HG03045 (cell line): Measurements from ENCODE around the gene UCP2.

Experiments
- ATAC-seq: cut with Tn5 transposase; IDR thresholded peaks from one replicate; pipeline ENCODE4 v1.9.1; 2021; ENCODE audit warnings: mild to moderate bottlenecking, moderate library complexity; ENCODE audit not compliant: unreplicated experiment

The UCP2 gene

DNA sequence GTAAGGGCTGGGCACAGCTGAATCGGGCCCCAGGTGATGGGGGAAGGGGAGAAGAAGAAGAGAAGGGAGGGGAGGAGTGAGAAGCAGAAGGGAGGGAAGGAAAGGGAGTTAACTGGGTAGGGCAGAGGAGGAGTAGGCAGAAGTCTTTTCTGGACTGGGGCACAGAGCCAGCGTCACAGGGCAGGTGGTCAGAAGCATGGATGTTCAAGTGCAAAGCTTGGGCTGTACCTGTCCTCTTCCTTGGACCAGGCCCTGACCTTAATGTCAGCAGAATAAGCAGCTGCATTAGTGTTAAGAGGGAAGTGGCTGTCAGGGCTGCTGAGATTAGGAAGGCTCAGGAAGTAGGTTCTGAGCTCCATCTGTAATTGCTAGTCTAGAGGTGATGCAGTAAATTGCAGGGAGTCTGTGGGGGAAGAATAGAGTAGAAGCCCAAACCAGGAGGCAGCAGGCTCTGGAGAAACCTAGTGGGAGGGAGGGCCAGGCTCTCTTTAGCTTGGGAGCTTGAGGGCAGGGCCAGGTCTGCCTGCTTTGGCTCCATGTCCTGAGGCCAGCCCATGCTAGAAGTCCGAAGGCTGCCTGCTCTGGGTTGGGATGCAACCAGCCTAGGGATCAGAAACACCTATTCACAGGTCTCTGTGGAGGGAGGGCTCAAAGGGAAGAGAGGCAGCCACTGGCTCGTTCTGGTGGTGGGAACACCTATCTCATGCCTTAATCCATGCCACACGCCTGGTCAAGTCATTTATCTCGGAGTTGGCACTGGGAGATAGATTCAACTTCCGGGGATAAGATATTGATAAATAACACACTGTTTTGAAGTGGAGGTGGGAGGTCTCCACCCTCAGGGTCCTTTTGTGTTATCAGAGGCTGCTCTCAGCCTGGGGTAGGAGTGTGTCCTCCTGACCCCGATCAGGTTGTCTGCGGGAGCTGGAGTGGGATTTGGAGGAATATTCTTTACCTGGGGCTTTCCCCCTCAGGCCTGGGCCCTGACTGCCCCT, 28.0 kb upstream of the UCP2 start:
- no peak for ATAC-seq

DNA sequence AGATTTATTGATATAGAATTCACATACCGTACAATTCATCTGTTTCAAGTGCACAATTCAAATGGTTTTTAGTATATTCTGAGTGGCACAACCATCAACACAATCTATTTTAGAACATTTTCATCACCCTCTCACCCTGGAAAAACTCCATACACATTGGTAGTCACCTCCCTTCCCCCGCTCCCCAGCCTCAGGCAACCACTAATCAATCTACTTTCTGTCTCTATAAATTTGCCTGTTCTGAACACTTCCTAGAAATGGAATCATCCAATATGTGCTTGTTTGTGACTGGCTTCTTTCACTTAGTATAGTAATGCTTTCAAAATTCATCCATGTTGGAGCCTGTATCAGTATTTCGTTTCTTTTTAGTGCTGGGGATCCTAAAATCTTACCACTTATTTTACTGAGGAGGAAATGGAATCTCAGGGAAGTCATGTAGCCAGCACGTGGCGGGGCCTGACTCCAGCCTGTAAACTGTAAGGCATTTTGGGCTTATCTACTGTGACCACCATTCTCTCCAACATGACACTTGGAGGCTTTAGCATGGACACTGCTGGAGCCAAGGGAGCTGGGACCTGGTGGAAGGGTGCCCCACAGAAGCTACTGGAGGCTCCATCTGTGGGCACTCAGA, 27.1 kb upstream of the UCP2 start:
- ATAC-seq: no peak

DNA sequence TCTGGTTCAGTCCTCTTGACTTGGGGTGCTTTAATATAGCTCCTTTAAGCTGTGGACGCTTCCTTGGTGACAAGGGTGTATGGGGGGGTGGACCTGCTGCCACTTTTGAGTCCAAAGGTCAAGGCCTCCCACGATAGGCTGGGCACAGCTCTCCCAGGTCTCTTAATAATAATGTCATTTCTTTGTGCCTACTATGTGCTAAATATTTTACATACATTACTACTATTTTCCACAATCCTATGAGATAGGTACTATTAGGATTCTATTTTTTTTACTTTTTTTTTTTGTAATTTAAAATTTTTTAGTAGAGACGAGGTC, 26.5 kb upstream of the UCP2 start:
- ATAC-seq: no peak

DNA sequence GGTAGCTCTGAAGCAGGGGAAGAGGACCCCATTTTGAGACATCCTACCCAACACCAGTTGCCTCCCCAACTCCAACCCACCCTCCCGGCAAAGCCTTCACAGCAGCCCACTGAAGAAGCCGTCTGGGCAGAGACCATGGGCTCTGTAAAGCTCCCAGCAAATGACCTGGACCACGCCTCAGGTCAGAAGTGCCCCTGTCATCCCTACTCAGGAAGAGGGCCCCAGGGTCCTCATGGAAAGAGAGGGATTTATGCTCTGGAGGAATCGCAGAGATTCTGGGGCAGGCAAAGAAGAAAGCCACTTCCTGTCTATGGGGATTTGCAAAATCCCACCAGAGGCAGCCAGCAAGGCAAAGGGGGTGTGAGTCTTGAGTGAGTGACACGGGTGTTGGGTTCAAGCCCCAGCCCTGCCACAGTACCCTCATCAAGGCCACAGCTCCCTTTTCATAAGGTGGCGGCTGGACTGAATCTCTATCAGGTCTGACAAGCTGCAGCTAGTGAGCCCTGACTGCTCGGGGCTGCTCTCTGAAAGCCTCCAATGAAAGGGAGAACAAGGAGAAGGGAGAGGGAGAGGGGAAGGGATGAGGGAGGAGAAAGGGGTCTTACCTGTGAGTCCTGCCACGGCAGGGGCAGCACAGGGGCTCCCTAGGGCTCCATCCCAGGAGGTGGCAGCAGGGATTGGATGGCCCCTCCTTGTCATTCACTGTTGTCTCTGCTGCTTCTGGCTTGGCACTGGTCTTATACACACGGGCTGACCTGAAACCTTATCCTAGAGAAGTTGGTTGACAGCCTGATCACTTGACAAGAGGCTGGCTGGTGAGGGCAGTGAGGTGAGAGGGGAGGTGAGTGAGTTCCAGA, 26.0 kb upstream of the UCP2 start, which contains the start of gene UCP3:
Gene UCP3, minus strand, starts transcription at position 713 of the 857 bp plus-strand sequence. CDS start 2,043 bp downstream, outside the sequence.
- no peak for ATAC-seq

DNA sequence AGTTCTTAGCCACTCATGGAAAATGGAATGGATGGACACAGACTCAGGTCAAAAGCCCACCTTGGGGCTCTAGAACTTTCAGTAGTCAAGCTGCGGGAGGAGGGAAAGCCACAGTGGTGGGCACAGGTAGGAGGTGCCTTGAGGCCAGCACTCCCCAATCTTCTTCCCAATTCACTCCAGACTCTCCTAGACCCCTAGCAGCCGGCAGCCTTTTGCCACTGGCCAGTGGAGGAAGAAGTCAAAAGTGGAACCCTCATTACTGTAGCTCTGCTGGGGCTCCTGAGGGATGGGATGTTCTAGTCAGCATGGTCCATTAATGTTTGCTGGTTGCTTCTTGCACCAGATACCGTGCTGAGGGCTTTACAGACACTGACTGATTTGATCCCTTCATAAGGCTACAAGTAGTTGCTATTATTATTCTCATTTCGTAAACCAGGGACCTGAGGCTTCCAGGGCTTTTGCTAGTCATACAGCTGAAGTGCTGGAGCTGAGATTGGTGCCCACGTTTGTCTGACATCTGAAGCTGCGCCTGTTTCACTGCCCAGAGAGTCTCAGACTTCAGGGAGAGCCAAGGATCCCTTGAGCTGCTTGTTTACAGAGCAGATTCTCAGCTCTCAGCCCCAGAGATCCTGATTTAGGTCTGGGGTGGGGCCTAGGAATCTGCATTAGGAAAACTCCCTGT, 25.2 kb upstream of the UCP2 start:
- ATAC-seq: no peak

DNA sequence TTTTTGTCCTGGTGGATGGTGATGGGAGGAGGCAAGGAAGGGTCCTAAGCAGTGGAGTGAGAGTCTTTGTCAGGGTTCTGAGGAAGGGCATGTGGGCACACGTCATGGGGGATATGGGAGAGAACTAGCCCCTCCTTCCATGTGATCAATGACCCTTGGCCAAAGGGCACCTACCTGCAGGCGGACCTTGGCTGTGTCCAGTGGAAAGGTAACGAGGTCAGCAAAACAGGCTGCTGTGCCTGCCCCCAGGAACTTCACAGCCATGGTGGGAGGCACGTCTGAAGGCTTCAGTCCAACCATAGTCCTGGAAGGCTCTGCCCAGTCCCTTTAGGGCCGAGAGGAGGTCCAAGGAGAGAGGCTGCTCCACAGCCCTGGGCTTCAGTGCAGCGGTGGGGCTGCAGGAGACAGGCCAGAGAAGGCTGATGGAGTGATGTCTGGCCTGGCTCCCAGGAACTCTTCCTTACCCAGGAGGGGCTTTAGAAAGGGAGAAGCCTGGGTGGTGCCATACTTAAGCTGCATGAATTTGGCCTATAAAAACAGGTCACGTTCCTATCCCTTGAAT, 24.2 kb upstream of the UCP2 start:
- ATAC-seq: no peak

DNA sequence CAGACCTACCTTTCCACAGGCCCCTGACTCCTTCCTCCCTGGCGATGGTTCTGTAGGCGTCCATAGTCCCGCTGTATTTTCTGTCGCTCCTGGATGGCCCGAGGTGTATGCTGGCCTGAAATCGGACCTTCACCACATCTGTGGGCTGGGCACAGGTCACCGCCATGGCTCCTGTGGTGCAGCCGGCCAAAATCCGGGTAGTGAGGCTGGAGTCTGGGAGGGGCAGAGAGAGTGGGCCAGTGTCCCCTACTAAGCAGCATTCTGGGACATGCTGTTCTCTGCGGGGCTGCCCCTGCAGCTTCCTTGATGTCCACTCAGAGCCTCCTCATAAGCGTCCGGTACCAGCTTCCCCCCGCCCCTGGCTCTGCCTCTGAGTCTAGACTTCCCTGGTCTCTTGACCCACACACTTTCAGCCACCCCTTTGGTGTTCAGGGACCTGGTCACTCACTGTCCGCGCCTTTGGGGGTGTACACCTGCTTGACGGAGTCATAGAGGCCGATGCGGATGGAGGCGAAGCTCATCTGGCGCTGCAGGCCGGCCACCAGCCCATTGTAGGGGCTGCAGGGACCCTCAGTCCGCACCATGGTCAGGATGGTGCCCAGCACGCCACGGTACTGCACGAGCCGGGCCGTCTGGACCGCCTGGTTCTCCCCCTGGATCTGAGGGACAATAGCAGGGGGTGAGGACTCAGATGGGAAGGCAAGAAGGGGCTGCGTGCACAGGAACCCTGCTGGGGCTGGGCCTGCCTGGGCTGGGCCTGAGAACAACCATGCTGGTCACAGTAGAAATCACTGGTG, 23.3 kb upstream of the UCP2 start:
- ATAC-seq: no peak

DNA sequence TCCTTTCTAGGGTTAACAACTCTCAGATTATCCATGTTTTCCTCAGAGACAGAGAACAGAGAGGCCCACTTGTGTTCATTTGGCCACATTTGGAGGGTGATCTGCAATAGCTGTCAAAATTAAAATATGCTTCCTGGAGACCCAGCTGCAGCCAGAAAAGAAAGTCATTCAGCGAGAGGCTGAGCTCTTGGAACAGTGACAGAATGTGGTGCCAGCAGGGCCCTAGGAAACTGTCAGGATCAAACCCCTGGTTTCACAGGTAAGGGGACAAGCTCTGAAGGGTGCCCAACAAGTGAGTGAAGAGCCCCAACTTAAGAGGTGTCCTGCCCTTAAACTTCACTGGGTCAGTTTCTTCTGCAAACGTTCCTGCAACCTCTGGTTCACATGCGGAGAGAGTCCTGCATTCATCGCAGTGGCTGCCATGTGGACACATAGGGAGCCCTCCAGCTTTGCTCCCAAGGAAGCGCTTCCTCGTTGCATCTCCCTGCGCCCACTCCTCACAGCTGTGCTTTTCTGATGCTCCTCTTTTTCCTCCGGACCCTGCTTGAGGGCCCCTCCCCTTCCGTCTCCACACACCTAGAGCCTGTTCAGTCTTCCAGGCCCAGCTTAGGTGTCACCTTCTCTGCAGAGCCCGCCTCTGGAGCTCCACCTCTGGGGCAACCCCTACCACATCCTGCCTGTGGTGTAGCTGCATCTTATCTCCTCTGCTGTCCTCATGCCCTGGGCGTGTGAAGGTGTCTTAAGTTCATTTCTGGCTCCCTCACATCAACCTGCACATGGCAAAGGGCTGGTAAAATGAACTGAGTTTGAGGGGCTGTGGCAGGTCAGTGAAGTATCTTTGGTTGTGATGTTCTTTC, 22.3 kb upstream of the UCP2 start:
- no peak for ATAC-seq

DNA sequence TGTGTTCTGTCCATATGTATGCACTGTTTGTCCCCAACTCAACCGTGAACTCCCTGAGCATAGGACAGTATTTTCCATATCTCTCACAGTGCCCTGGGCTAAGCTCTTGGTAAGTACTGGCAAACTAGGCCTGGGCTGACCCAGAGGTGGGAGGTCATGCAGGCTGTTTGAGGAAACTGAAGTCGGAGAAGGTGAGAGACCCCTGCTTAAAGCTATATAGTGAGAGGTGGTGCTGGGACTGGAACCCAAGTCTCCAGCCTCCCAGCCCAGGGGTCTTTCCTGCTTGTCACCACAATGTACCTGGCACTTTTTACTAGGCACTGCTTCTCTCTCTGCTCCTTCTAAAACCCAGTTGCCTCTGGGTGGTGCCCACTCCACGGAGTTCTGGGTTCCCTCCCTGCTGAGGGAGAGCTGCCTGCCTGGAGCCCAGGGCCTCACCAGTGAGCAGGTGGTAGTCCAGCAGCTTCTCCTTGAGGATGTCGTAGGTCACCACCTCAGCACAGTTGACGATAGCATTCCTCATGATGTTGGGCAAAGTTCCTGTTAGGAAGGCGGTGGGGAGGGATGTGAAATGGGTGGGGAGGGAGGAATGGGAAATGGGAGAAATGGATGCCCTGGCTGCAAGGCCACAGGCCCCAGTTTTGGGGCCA, 21.5 kb upstream of the UCP2 start:
- no peak for ATAC-seq

DNA sequence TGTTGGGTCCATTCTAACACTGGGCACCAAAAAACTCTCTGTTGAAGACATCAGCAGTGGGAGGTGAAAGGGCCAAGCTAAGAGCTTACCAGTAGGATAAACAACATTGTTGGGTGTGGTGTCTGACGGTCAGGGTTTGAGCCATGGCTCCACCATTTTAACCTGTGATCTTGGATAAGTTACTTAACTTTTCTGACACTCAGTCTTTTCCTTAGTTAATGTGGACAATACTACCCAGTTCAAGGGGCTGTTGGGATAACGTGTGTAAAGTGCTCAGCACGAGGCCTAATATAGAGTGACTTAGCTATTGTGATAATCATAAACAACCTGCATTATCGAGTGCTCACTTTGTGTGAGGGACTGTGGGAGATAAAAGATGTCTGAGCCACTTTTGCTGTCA, 20.2 kb upstream of the UCP2 start:
- no peak for ATAC-seq

DNA sequence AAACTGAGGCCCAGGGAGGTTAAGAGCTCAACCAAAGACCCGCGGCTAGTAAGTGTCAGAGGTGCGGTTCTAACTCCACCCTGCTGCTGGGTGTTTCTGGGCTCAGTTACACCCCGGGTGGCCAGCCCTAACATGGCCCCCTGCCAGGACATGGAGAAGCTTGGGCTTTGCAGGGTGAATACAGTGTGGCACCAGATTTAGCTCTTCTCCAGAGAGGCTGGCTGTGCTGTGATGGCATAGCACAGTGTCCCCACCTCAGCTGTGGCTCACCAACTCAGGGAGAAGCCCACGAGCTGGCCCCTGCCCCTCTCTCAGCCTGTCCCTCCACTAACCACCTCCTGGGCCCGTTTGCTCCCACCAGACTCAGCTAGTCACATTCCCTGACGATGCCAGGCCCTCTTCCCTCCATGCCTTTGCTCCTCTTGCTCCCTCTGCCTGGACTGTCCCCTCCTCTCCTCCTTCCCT, 19.2 kb upstream of the UCP2 start:
- ATAC-seq: no peak

DNA sequence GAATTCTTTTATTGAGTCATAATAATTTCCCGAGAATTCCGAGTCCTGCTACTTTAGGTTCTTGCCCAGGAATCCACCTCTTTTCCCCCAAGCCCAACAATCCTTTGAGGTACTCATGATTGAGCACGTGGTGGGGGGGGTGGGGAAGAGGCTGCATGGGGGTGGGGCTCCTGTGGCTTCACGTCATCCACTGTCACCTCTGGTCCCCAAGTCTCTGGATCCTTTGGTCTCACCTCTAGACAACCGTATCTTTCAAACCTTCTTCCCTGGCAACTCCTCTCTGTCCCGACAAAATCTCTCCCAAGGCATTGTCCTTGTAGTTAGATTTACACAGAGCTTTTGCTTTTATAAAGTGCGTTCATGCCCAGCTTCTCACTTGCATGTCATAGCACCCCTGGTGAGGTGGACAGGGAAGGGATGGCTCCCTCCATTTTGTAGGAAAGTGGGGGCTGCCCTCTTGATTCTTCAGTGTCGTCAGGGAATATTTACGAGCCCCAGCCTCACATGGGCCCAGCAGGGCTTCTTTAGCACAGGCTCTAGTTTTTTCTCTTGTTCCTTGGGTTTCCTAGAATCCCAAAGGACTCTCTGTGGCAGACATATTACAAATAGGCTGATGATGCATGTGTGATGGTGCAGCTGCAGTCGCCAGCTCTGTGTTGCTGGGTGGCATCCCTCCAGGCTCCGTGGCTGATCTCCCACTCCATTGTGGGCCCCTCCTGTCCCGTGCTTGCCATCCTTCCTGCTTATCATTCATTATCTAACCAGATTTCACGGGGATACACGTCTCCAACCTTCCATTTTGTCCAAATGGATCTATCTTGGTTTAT, 17.9 kb upstream of the UCP2 start:
- ATAC-seq: no peak

DNA sequence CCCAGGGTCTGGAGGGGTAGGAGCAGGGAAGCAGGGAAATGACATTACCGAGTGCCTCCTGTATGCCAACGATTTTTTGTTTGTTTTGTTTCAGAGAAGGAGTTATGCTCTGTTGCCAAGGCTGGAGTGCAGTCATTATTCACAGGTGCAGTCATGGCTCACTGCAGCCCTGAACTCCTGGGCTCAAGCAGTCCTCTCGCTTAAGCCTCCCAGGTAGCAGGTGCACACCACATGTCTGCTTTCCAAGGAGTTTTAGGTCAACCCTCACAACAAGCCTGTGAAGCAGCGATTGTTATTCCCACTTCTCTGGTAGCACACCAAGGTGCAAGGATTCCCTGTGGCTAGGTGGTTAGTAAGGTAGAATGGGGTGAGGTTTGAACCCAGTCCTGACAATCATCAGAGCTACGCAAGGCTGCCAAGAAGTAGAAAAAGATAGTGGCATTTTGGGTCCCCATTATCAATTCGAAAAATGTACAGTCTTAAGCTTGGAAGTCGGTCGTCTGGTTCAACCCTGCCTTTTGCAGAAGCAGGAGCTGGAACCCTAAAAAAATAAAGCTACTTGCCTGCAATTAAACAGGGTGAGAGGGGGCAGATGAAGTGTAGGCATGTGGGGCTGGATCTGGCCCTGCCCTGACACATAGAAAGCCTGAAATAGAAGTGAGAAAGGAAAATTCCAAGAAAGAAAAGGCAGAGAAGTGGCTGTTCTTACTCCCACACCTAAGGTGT, 17.1 kb upstream of the UCP2 start:
- ATAC-seq: no peak

DNA sequence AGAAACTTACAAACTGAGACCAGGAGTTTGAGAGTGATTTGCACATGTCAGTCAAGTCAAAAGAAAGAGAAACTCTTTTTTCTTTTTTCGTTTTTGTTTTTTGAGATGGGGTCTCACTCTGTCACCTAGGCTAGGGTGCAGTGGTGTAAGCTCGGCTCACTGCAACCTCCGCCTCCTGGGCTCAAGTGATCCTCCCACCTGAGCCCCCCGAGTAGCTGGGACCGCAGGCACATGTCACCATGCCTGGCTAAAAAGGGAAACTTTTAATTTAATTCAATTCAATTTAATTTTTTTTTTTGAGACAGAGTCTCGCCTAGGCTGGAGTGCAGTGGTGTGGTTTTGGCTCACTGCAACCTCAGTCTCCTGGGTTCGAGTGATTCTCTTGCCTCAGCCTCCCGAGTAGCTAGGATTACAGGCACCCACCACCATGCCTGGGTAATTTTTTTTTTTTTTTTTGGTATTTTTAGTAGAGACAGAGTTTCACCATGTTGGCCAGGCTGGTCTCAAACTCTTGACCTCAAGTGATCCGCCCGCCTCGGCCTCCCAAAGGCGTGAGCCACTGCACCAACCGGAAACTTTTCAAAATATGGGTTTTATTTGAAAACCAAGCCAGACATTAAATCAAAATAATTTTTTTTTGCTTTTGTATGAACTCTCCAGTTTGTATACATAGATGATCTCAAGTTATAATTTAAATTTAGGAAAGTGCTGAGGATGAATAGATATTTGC, 16.4 kb upstream of the UCP2 start:
- ATAC-seq: no peak

DNA sequence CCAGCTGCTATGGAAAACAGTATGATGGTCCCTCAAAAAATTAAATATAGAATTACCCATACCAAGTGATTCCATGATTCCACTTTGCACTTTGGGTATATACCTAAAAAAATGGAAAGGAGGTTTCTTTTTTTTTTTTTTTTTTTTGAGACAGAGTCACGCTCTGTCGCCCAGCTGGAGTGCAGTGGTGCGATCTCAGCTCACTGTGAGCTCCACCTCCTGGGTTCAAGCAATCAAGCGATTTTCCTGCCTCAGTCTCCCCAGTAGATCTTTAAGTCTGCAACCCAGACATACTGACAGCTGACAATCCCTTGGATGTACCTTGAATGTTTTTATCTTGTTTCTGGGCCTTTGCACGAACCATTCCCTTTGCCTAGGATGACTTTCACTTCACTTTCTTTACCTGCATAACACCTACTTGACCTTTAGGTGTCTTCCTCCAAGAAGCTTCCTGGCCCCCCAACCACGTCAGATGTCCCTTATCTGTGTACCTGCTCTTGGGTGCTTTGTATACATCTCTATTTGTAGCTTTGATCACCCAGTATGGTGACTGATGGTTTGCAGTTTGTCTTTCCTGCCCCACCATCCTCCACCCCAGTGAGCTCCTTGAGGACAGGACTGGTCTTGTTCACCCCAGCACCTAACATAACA, 14.6 kb upstream of the UCP2 start:
- ATAC-seq: no peak
